Daoy (cell line): ENCODE results near the gene MFSD8. TPM values are rescaled to one million over a fixed set of nuclear protein-coding genes. Genes with fewer than 3 reads are reported as not detected.
"Not testable (repeated sequence)": the region's sequence is repeated elsewhere in the genome, so short reads cannot be mapped to it uniquely, and the experiment has no call there.

Source experiments
- DNase-seq: peaks from one replicate; pipeline ENCODE4 v3.0.0-alpha.2; 2015; ENCODE audit warnings: low read depth
- total RNA-seq: library from RNA; depleted of rRNA; stranded (reverse); fragments of >200 nt; shearing (Covaris generic); gene quantifications from 2 replicates; pipeline ENCODE4 v1.2.3, GENCODE V29; 2014

Gene MFSD8
- total RNA-seq, 1 experiment from 2014 or later, result 18.2 TPM

DNA sequence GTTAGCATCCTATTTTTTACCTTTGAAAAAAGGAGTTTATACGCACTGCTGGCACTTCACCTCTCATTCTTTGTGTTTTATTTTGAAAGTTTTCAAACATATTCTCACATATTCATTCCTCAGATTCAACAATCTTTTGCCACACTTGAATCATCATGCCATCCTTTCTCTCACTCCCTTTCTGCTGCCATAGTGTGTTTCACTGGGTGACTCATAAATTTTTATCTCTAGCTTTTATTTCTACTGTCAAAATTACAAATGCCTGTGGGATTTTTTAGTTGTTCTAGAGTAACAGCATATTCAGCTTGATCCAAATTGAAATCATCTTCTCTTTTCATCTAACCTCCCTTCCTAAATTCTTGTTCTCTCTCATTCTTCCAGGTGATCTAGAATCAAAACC lies 28.0 kb downstream of the MFSD8 start:
- peak; percentile 1 for DNase-seq

DNA sequence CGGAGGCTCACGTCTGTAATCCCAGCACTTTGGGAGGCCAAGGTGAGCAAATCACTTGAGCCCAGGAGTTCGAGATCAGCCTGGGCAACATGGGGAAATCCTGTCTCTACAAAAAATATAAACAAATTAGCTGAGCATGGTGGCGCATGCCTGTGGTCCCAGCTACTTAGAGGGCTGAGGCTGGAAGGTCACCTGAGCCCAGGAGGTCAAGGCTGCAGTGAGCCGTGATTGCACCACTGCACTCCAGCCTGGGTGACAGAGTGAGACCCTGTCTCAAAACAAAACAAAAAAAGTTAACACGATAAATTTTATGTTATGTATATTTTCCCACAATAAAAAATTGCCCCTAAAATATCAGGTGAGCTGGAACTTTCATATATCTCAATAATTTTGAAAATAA lies 33.1 kb downstream of the MFSD8 start:
- DNase-seq, result not testable (repeated sequence)

DNA sequence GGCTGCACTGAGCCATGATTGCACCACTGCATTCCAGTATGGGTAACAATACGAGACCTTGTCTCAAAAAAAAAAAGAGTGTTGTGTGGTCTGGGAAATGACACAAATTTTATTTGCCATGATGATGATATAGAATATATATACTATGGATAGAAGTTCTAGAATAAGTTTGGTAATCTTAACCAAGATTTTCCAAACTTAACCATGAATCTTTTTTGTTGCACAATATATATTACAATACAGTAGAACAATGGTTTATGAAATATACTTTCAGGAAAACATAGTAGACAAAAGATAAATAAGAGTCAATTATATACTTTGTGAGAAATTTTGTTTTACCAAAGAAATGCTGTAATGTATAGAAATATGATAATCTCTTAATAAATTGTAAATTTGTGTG lies 34.8 kb downstream of the MFSD8 start:
- DNase-seq, result no peak

GRCh38 chr4:127925720-127926119 lies 39.3 kb downstream of the MFSD8 start:
- DNase-seq, result not testable (repeated sequence)

DNA sequence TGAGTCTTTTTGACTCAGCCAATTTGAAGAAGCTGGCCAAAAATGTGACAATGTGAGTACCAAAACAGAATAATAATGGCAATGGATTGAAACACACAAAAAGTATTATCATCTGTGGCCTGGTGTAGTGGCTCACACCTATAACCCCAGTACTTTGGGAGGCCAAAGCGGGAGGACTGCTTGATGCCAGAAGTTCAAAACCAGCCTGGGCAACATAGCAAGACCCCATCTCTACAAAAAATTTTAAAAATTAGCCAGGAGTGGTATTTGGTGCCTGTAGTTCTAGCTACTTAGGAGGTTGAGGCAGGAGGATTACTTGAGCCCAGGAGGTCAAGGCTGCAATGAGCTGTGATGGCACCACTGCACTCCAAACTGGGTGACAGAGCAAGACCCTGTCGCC lies 42.7 kb downstream of the MFSD8 start:
- no peak for DNase-seq

DNA sequence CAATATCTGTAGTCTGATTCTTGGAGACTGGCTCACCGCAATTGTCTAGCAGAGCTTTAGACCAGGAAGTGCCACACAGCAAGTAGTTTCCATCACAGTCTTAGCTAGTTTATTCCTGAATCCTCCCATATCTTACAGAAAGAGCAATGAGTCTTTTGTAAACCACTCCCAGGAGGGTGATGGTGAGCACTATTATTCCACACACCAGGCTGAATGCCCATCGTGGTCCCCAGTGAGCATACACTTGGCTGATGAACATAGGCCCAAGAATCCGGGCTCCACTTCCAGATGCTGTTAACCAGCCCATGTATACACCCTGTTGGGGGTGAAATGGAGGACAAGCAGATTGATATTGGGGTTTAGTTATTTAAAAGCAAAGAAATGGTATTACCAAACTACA lies 44.5 kb downstream of the MFSD8 start:
- no peak for DNase-seq

- DNase-seq, result no peak
Measured at GRCh38 chr4:127917151-127917550, 47.8 kb downstream of the MFSD8 start.

DNA sequence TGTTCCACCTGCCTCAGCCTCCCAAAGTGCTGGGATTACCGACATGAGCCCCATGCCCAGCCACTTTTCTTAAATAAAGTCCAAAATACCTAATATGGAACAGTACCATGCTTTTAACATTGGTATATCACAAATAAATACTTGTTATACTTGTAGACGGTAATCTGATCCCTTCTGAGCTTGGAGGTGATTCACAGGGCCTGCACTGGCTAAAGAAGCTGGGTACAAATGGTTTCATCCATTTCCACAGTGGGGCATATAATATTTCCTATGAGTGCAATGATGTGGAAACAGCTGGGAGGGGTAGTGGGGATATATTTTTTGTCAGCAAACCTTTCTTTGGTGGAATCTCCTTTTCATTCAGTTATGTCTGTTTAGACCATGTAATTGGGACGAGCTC lies 48.5 kb downstream of the MFSD8 start:
- DNase-seq, result no peak

DNA sequence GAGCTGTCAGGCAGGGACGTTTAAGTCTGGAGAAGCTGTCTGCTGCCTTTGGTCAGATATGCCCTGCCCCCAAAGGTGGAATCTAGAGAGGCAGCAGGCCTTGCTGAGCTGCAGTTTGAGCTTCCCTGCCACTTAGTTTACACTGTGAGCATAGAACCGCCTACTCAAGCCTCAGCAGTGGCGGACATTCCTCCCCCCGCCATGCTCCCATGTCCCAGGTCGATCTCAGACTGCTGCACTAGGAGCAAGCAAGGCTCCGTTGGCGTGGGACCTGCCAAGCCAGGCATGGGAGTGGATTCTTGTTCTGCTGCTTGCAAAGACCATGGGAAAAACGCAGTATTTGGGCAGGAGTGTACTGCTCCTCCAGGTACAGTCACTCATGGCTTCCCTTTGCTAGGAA lies 59.9 kb downstream of the MFSD8 start:
- no peak for DNase-seq

- DNase-seq, result not testable (repeated sequence)
Measured at GRCh38 chr4:127899682-127900081, 65.3 kb downstream of the MFSD8 start.

GRCh38 chr4:127896528-127896927 lies 68.4 kb downstream of the MFSD8 start:
- DNase-seq, result no peak

DNA sequence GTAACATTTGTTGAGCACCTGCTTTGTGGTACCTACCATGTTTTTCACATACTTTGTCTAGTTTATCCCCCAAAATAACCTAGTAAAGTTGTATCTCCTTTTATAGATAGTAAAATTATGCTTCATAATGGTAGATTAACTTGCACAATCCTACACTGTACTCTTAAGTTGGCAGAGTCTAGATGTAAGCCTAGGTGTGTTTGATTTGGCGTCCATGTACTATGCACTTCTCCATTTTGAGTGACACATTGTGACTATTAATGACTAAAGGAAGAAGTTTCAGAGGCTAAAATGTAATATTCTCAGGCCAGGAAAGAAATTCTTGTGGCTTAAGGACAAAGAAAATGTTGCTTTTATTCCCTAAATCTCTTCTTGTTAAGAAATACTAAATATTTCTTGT lies 68.9 kb downstream of the MFSD8 start:
- DNase-seq, result no peak

- DNase-seq, result no peak
Measured at GRCh38 chr4:127889903-127890302, 75.1 kb downstream of the MFSD8 start.

- DNase-seq, result no peak
Measured at GRCh38 chr4:127888559-127888958, 76.4 kb downstream of the MFSD8 start.

DNA sequence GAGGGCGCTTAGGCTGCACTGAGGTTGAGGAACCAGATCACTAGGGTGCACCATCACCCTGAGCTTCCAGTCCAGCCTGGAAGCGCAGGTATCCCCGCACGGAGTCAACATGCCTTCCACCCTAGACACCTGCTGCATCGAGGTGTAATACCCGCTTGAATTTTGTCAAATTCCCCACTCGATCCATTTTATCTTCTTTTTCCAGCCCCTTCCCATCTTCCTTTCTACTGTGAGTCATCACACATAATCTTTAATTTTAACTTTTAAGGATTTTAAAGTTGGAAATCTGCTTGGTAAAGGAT lies 83.5 kb downstream of the MFSD8 start:
- DNase-seq, result no peak

- peak; percentile 93 for DNase-seq
Measured at GRCh38 chr4:127880763-127881562, 84.0 kb downstream of the MFSD8 start, which contains the start of gene PLK4. Gene PLK4 (plus strand): TSS chr4:127880893. CDS start chr4:127881135, 242 bp downstream.

DNA sequence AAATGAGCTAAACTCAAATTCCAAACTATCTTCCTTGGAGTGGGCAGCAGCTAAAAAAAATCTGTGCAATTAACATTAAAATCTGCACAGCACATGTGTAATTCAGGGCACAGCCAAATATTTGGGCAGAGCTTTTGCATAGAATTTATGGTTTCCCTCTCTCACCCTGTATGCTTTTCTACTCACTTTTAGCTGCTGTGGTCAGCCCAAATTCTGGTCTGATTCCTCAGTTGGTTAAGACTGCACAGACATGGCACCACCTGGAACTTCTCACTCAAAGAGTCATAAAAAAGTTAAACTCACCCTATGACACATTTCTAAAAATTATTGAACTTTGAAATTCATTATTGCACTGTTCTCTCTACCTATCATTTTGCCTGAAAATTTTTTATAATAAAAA lies 89.2 kb downstream of the MFSD8 start:
- DNase-seq, result no peak

DNA sequence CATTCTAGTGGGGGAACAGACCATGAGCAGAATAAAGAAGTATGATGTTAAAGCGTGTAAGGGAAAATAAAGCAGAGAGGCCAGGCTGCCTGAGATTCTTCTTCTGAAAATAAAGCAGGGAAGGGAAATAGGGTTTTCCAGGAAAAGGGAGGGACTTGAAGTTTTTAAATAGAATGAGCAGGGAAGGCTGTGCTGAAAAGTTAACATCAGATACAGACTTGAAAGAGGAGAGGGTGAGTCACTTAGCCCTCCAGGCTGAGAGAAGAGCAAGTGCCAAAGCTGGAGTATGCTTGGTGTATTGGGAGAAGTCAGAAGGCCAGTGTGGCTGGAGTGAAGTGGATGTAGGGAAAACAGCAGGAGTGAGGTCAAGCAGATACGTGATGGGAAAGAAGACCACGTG lies 94.3 kb downstream of the MFSD8 start:
- peak; percentile 39 for DNase-seq

GRCh38 chr4:127870281-127870680 lies 94.7 kb downstream of the MFSD8 start:
- no peak for DNase-seq

DNA sequence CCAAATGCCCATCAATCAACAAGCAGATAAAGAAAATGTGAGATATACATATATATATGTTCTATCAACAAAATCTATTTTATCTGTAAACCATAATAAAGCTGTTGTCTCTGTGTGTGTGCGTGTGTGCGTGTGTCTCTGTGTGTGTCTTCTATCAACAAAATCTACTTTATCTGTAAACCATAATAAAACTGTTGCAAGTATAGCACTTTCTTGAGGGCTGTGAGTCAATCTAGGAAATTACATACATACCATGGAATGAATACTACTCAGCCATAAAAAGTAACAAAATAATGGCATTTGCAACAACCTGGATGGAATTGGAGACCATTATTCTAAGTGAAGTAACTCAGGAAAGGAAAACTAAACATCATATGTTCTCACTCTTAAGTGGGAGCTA lies 96.8 kb downstream of the MFSD8 start:
- no peak for DNase-seq
